ENCODE data around the gene ALPK3. TPM values are rescaled to one million over a fixed set of nuclear protein-coding genes. Genes with fewer than 3 reads are reported as not detected.
A peak's percentile ranks its signal among the peaks of the same experiment; 100 is the strongest.

ALPK3 gene, protein sequence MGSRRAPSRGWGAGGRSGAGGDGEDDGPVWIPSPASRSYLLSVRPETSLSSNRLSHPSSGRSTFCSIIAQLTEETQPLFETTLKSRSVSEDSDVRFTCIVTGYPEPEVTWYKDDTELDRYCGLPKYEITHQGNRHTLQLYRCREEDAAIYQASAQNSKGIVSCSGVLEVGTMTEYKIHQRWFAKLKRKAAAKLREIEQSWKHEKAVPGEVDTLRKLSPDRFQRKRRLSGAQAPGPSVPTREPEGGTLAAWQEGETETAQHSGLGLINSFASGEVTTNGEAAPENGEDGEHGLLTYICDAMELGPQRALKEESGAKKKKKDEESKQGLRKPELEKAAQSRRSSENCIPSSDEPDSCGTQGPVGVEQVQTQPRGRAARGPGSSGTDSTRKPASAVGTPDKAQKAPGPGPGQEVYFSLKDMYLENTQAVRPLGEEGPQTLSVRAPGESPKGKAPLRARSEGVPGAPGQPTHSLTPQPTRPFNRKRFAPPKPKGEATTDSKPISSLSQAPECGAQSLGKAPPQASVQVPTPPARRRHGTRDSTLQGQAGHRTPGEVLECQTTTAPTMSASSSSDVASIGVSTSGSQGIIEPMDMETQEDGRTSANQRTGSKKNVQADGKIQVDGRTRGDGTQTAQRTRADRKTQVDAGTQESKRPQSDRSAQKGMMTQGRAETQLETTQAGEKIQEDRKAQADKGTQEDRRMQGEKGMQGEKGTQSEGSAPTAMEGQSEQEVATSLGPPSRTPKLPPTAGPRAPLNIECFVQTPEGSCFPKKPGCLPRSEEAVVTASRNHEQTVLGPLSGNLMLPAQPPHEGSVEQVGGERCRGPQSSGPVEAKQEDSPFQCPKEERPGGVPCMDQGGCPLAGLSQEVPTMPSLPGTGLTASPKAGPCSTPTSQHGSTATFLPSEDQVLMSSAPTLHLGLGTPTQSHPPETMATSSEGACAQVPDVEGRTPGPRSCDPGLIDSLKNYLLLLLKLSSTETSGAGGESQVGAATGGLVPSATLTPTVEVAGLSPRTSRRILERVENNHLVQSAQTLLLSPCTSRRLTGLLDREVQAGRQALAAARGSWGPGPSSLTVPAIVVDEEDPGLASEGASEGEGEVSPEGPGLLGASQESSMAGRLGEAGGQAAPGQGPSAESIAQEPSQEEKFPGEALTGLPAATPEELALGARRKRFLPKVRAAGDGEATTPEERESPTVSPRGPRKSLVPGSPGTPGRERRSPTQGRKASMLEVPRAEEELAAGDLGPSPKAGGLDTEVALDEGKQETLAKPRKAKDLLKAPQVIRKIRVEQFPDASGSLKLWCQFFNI (N-terminal part only)
- total RNA-seq: 172 and 190 TPM in 2 replicates
- 65.6 TPM for polyA plus RNA-seq (2012)

DNA sequence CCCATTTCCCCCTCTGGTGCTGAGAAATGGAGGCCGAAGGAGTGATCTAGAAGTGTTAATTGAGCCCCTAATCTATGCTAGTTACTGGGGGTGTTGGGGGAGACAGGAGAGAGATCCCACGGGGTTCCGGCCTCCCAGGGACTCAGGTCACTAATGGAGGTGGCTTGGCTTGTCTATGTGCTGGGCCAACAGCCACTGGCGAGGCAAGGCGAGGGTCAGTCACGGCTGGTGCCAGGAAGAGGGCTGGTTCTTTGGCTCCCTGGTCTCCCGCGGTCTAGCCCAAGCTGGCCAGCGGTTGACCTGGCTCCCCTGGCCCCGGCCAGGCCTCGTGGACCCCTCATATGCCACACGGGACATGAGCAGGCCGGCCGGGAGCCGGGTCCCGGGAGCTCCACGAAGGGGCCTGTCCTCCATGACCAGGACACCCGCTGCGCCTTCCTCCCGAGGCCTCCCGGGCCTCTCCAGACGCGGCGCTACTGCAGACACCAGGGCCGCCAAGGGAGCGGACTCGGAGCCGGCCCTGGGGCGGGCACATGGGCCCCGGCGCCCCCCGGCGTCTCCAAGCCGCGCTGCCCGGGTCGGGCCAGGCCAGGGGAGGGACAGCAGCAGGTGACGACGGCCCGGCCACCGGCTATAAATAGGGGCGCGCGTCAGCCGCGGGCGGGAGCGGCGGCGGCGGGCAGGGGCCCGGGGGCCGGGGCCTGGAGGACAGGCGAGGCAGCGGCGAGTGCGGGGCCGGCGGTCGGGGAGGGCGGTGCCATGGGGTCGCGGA, at the start of gene ALPK3:
TSS of gene ALPK3 (plus strand) at position 663 of the 772 bp plus-strand sequence. CDS start at position 760, 97 bp downstream.
- peak; percentile 93 for DNase-seq (ENCODE audit: low read depth)

DNA sequence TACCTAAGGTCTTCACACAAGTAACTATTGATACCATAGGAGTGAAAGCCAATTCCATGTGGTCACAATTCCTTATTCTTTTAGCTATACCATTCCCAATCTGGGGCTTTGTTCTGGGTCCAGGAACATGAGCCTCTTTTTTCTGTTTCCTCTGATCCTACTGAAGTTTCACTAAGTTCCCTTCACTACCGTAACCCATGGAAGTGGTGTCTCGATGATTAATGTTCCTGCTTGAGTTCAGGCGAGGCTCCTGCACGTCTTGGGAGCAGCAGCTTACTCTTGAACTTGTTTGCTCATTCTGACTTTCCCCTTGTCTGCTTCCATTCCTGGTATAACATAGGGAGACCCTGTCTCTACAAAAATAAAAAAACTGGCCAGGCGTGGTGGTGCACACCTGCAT, 45.1 kb upstream of the ALPK3 start:
- DNase-seq (ENCODE audit: low read depth): no peak

DNA sequence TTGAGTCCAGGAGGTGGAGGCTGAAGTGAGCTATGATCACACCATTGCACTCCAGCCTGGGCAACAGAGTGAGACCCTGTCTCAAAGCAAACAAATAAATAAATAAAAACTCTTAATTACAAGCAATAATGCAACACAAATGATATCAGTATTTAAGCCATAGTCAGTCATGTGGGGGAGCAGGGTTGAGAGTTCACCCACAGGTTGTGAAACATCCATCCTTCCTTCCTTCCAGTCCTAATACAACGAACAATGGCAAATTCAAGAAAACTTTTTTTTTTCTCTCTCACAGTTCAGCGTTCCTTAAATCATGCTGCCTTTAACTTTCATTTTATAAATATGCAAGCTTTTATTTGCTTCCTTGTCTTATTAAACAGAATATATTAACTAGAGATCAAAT, 44.7 kb upstream of the ALPK3 start:
- DNase-seq (ENCODE audit: low read depth): no peak

DNA sequence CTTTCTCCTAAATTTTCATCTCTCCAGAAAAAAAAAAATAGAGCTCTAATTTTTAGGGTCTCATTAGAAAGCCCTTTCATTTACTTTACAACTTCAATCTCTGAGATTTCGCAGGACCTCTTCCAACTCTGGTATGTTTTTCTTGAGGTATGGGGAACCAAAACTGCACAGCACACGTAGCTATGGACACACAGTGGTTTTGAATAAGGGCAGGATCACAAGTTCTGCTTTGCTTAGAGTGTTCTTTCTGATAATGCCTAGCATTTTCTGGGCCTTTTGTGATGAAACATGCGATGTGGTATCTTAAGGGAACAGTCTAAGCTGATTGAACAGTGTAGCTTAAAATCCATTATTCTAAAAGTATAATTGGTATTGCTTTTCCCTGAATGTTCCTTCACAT, 43.4 kb upstream of the ALPK3 start:
- no peak for DNase-seq (ENCODE audit: low read depth)

DNA sequence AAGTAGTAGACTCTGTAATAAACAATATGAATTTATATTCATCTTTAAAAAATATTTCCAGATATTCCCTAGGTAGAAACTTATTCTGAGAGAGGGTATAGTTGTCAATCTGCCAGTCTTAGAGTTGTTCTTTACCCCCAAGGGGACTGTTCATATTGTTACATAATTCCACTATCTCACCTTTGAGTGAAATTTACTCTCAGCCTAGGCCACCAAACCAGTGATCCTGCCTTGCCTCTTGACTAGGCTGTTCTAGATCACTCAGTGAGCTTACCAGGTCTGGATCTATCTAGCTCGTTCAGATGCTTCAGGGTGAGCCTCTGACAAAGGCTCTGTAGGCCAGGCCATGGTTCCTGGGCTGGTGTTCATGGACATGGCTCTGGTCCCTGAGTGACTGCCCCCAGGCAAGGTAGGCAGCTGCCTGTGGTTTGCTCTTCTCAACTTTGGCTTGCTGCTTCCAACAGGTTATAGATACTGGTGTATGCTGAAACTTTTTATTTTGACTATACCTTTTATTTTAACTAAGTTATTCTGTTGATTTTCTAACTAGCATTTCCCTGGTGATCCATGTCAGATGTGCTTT, 41.2 kb upstream of the ALPK3 start:
- DNase-seq (ENCODE audit: low read depth): peak; percentile 7

DNA sequence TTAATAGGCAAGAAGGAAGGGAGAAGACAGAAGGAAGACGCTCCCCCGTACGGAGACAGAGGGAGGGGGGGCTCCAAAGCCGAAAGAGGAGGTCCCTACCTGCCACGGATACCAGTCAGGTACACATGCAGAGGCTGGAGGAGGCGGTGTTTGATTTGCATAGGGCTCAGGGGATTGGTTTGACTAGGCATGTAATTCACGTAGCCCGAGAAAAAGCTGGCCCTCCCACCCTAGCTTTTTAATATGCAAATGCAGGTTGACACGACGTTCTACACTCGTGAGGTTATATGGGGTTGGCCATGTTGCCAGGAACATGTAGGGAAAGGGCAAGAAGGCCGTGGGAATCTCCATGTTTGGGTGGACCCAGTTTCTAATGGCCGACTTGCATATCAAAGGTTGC, 39.0 kb upstream of the ALPK3 start:
- DNase-seq (ENCODE audit: low read depth): no peak

DNA sequence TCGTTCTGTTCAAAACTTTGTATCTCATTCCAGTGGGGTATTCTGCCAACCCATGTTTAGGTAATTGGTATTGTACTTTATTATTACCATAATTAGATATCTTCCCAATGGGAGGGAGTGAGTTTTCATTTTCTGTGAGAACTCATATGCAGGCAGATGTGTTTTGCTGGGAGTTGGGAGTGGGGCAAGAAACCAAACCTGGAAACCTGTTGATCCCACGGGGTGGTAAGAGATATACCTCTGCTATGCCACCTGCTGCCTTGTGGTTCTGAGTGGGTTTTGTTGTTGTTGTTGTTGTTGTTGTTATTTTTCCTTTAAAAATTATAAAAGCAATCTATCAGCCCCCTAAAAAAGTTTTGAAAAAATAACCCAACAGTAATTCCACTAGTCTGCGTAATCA, 36.7 kb upstream of the ALPK3 start:
- no peak for DNase-seq (ENCODE audit: low read depth)

DNA sequence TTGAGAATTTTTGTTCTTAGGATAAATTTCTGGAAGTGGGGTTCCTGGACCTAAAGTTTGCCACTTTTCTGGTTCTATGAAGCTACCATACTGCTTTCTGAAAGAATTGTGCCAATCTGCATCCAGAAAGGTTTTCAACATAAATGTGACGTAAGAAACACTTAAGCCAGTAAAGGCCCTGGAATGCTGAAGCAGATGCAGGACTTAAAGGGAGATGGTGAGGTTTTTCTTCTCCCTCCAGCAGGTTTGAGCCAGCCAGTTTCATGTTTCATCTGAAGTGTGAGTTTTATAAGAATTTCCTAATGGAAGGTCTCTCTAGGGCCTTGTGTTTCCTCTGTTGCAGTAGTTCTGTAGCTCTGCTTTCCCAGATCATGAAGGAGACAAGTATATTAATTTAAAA, 35.7 kb upstream of the ALPK3 start:
- no peak for DNase-seq (ENCODE audit: low read depth)

DNA sequence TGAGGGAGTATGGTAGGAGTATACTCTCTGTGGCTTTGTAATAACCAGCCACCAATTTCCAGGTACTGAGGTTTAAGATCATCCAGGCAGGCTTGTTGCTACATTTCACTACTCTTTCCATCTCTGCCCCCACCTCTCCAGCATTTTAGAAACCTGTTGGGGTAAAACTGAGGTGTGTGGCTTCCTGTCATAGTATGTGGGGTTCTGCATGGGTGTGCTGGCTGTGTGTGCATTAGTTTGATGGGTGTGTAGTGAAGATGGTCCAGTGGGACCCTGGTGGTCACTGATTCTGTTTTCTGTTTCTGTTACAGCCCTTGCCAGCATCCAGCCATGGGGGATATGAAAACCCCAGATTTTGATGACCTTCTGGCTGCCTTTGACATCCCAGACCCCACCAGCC, 34.8 kb upstream of the ALPK3 start:
- DNase-seq (ENCODE audit: low read depth): no peak

DNA sequence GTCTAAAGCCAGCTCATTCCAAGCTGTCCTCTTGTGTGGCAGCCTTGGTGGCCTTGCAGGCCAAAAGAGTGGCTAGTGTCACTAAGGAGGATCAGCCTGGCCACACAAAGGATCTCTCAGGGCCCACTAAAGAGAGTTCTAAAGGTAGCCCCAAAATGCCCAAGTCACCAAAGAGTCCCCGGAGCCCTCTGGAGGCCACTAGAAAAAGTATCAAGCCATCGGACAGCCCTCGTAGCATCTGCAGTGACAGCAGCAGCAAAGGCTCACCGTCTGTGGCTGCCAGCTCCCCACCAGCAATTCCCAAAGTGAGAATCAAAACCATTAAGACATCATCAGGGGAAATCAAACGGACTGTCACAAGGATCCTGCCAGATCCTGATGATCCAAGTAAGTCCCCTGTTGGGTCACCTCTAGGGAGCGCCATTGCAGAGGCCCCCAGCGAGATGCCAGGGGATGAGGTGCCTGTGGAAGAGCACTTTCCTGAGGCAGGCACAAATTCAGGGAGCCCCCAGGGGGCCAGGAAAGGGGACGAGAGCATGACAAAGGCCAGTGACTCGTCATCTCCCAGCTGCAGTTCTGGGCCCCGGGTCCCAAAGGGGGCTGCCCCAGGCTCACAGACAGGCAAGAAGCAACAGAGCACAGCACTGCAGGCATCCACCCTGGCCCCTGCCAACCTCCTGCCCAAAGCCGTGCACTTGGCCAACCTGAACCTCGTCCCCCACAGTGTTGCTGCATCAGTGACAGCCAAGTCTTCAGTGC, 33.5 kb upstream of the ALPK3 start:
- no peak for DNase-seq (ENCODE audit: low read depth)

DNA sequence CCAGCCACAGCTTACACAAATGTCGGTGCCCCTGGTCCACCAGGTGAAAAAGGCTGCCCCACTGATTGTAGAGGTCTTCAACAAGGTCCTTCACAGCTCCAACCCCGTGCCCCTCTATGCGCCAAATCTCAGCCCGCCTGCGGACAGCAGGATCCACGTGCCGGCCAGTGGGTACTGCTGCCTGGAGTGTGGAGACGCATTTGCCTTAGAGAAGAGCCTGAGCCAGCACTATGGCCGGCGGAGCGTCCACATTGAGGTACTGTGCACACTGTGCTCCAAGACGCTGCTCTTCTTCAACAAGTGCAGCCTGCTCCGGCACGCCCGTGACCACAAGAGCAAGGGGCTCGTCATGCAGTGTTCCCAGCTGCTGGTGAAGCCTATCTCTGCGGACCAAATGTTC, 32.9 kb upstream of the ALPK3 start:
- DNase-seq (ENCODE audit: low read depth): peak; percentile 25

DNA sequence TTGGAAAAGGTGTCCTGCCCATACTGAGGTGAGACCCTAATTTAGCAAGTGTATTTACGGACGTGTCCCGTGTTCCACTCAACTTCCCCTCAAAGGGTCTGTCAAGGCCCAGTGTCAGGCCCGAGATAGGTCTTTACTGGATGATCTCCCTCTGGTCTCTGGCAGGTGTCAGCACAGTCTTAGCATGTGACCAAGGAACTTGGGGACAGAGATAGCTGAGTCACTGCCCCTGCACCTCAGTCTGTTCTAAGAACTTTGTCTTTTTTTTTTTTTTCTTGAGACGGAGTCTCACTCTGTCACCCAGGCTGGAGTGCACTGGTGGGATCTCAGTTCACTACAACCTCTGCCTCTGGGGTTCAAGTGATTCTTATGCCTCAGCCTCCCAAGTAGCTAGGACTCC, 32.1 kb upstream of the ALPK3 start:
- peak; percentile 20 for DNase-seq (ENCODE audit: low read depth)

DNA sequence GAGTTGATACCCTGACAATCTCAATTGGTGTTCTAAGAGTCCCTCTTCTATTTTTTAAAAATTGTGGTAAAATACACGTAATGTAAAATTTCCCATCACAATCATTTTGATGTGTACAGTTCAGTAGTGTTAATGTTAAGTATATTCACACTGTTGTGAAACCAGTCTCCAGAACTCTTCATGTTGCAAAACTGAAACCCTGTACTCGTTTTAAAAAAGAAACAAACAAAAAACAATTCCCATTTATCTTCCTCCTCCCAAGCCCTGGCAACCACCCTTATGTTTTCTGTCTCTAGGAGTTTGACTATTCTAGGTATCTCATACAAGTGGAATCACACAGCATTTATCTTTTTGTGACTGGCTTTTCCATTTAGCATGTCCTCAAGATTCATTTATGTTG, 28.7 kb upstream of the ALPK3 start:
- no peak for DNase-seq (ENCODE audit: low read depth)

DNA sequence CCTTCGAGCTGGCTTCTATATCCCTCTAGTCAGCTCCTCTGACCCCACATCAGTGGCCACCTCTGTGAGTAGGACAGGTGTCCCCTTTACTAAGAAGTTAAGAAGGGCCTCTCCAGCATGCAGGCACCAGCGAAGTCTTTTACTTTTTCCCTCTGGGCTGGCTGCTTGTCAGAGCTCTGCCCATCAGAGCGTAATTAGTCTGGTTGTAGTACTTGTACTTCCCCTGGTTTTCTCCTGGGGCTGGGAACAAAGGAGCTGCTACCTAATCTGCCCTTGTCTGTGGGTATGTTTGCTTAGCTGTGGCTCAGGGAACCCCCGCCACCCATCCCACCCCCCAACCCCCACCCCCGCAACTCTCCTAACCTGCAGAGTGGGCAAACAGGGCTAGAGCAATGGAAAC, 27.4 kb upstream of the ALPK3 start:
- no peak for DNase-seq (ENCODE audit: low read depth)

DNA sequence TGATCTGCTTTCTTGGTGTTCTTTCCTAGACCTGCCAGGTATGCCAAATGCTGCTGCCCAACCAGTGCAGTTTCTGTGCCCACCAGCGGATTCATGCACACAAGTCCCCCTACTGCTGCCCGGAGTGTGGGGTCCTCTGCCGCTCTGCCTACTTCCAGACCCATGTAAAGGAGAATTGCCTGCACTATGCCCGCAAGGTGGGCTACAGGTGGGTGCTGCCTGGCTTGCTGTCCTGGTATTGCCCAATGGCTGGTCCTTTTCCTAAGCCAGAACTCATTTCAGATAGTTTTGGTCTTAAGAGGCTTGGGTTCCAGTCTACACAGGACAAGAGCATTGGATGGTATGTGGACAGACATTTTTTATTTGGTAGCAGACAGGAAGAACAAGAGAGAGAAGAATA, 26.5 kb upstream of the ALPK3 start:
- no peak for DNase-seq (ENCODE audit: low read depth)

DNA sequence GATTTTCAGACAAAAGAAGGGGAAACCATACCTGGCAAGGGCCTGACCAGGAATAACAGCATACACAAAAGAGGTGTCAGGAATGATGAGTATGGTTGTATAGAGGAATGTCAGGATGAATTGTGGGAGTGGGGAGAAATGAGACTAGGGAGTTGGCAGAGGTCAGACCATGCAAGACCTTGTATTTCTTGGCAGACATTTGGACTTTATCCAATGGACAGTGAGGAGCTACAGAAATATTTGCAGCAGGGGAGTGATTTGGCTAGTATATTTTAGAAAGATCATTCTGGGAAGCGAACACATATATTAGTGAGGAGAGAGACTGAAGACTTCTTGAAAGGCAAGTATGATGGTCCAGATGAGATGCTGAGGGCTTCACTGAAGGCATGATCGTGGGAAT, 25.4 kb upstream of the ALPK3 start:
- no peak for DNase-seq (ENCODE audit: low read depth)

DNA sequence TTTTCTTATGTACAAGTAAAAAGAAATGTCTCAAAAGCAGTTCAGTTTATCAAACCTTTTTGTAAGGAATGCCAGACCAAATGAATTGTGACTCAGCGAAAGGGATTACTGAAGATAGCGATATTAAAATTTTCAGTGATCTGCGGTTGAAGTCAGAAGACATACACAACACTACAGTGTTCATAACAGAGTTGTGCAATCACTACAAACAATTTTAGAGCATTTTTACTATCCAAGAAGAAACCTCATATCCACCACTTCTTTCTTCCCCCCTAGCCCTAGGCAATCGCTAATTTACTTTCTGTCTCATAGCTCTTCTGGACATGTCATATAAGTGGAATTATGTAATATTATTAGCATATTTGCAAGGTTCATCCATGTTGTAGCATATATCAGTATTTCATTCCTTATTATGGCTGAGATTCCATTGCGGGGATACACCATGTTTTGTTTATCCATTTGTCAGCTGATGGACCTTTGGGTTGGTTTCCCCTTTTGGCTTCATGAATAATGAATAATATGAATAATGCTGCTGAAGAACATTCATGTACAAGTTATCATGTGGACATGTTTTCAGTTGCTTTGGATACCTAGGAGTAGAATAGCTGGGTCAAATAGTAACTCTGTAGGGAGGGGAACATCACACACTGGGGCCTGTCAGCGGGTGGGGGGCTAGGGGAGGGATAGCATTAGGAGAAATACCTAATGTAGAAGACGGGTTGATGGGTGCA, 23.6 kb upstream of the ALPK3 start:
- no peak for DNase-seq (ENCODE audit: low read depth)

DNA sequence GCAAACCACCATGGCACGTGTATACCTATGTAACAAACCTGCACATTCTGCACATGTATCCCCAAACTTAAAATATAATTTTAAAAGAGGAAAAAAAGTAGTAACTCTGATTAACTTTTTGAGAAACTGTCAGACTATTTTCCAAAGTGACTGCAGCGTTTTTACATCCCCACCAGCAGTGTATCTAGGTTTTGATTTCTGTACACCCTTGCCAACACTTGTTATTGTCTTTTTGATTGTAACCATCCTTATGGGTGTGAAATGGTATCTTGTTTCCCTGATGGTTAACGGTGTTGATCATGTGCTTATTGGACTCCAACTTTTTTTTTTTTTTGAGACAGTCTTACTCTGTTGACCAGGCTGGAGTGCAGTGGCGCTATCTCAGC, 23.0 kb upstream of the ALPK3 start:
- DNase-seq (ENCODE audit: low read depth): no peak

DNA sequence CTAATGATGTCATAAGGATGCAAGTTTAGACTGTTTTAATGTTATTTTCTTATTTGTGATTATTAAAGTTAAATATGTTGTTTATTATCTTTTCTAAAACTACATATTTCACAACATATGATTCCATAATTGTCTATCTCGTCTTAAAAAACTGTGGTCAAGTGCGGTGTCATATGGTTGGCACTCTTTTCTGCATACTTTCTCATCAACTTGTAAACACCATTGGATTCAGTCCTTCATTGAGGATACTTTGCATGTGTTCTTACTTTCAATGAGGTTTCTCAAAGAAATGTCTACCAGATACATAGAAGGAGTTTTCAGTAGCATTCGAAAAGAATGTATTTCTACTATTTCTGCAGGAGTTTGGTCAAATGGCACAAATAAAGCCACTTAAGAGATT, 22.0 kb upstream of the ALPK3 start:
- DNase-seq (ENCODE audit: low read depth): no peak

All from myocyte (in vitro differentiated cells).